ENCODE results near the gene GATA6.

Gene GATA6

GRCh38 chr18:22171258-22172119 is 2.1 kb downstream of the GATA6 start:
- no peak for TF ChIP-seq CTCF (IDR thresholded peaks at IDR 0.05; ENCODE audit: low read depth, low read length)
- DNase-seq (ENCODE audit: extremely low read depth, low read depth), result no peak

- TF ChIP-seq CTCF (IDR thresholded peaks at IDR 0.05; ENCODE audit: low read depth, low read length), result no peak
Observed at GRCh38 chr18:22172120-22172582, 2.8 kb downstream of the GATA6 start.

GRCh38 chr18:22172594-22173049 is 3.2 kb downstream of the GATA6 start:
- TF ChIP-seq CTCF (IDR thresholded peaks at IDR 0.05; ENCODE audit: low read depth, low read length), result no peak

More at GRCh38 chr18:22172120-22172582, 2.8 kb downstream of the GATA6 start:
- DNase-seq (ENCODE audit: extremely low read depth, low read depth), result no peak

GRCh38 chr18:22173221-22173927 is 4.0 kb downstream of the GATA6 start:
- DNase-seq (ENCODE audit: extremely low read depth, low read depth), result no peak
- TF ChIP-seq CTCF (IDR thresholded peaks at IDR 0.05; ENCODE audit: low read depth, low read length), result no peak

More at GRCh38 chr18:22172594-22173049, 3.2 kb downstream of the GATA6 start:
- no peak for DNase-seq (ENCODE audit: extremely low read depth, low read depth)

GRCh38 chr18:22173928-22174301 is 4.5 kb downstream of the GATA6 start:
- no peak for DNase-seq (ENCODE audit: extremely low read depth, low read depth)
- no peak for TF ChIP-seq CTCF (IDR thresholded peaks at IDR 0.05; ENCODE audit: low read depth, low read length)

GRCh38 chr18:22174341-22175145 is 5.2 kb downstream of the GATA6 start:
- no peak for DNase-seq (ENCODE audit: extremely low read depth, low read depth)
- no peak for TF ChIP-seq CTCF (IDR thresholded peaks at IDR 0.05; ENCODE audit: low read depth, low read length)

All from AG09319 (cell line).